LoVo (cell line): ENCODE measurements around the gene SLC16A11.
"Not testable (repeated sequence)": the region's sequence is repeated elsewhere in the genome, so short reads cannot be mapped to it uniquely, and the experiment has no call there.

Experiments used
- DNase-seq: peaks from one replicate; pipeline ENCODE4 v3.0.0-alpha.2; 2016; ENCODE audit warnings: low spot score

Gene SLC16A11, protein sequence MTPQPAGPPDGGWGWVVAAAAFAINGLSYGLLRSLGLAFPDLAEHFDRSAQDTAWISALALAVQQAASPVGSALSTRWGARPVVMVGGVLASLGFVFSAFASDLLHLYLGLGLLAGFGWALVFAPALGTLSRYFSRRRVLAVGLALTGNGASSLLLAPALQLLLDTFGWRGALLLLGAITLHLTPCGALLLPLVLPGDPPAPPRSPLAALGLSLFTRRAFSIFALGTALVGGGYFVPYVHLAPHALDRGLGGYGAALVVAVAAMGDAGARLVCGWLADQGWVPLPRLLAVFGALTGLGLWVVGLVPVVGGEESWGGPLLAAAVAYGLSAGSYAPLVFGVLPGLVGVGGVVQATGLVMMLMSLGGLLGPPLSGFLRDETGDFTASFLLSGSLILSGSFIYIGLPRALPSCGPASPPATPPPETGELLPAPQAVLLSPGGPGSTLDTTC

GRCh38 chr17:7043497-7044198 is at the start of gene SLC16A11:
SLC16A11 (minus strand) TSS chr17:7044092; CDS start chr17:7043513, 579 bp downstream.
- DNase-seq: no peak

DNA sequence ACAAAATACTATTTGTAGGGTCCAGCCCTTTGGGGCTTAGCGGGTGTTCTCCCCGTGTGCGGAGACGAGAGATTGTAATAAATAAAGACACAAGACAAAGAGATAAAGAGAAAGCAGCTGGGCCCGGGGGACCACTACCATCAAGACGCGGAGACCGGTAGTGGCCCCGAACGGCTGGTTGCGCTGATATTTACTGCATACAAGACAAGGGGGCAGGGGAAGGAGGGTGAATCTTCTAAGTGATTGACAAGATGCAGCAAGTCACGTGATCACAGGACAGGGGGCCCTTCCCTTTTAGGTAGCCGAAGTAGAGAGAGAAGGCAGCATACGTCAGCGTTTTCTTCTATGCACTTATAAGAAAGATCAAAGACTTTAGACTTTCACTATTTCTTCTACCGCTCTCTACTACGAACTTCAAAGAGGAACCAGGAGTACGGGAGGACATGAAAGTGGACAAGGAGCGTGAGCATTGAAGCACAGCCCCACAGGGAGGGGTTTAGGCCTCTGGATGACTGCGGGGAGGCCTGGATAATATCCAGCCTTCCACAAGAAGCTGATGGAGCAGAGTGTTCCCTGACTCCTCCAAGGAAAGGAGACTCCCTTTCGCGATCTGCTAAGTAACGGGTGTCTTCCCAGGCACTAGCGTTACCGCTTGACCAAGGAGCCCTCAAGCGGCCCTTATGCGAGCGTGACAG is 47.6 kb upstream of the SLC16A11 start:
- not testable (repeated sequence) for DNase-seq

- not testable (repeated sequence) for DNase-seq
Measured at GRCh38 chr17:7089570-7089969, 45.7 kb upstream of the SLC16A11 start.

DNA sequence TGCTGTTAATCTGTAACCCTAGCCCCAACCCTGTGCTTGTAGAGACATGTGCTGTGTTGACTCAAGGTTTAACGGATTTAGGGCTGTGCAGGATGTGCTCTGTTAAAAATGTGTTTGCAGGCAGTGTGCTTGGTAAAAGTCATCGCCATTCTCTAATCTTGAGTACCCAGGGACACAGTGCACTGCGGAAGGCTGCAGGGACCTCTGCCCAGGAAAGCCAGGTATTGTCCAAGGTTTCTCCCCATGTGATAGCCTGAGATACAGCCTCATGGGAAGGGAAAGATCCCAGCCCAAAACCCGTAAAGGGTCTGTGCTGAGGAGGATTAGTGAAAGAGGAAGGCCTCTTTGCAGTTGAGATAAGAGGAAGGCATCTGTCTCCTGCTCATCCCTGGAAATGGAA is 44.5 kb upstream of the SLC16A11 start:
- not testable (repeated sequence) for DNase-seq

GRCh38 chr17:7084088-7084487 is 40.2 kb upstream of the SLC16A11 start:
- no peak for DNase-seq

- DNase-seq: no peak
Measured at GRCh38 chr17:7083592-7083991, 39.7 kb upstream of the SLC16A11 start.

- DNase-seq: no peak
Measured at GRCh38 chr17:7081341-7082062, 37.6 kb upstream of the SLC16A11 start.

DNA sequence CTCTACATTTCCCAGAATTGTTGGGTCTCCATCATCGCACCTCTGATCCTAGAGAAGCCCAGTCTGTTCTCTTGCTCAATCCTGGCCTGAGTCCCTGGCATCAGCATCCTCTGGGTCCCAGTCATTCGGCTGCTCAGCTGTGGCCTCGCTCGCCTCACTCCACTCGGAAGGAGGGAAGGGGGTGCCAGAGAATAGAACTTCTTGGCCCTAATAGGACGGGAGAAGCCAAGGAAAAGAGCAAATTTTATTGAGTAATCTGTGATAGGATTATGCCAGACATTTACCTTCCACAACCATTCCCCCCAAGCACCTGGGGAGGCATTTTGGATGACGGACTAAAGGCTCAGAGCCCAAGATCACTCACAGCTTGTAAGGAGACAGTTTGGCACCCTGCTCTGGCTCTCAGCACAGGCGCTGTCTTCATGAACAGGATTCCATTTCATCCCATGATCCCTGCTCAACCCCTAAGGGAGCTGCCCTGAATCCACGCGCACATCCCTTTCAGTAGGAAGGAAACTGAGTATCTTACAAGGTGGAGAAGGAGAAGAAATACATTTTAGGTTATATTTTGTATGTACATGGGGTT is 36.7 kb upstream of the SLC16A11 start:
- DNase-seq: no peak

DNA sequence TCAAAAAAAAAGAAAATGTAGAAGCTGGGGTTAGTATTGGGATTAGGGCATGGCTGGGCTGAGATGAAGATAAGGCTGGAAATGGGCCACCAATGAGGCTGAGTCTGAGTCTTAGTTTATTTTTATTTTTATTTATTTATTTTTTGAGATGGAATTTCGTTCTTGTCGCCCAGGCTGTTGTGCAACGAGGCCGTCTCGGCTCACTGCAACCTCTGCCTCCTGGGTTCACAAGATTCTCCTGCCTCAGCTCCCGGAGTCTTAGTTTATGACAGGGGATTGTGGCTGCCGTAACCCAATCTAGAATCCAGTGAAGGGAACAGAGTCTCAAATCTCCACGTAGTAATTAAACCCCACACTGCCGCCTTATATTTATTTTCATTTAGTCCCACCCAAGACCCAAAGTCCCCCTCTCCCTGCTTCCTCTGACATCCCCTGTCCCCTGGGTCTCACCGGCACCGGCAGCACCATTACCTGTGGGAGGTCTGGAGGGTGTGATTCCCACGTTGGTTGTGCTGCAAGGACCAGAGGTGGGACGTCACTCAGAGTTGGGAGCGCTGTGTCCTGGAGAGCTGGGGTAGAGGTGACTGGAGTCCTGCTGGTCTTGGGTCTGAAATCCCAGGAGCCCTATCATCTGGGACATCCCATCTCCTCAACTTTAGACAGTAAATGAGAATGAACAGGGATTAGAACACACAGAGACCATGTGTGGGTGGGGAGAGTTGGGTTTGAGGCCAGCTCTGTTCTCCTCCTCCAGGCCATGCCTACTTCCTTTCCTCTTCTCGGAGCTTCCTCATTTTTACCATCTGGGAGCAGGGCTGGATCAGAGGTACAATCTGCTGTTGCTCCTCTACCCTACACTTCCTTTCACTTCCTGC is 35.9 kb upstream of the SLC16A11 start, which contains the start of gene CLEC10A:
CLEC10A (minus strand) TSS at position 671 of the 875 bp plus-strand sequence. CDS start 1,439 bp downstream, outside the sequence.
- no peak for DNase-seq

DNA sequence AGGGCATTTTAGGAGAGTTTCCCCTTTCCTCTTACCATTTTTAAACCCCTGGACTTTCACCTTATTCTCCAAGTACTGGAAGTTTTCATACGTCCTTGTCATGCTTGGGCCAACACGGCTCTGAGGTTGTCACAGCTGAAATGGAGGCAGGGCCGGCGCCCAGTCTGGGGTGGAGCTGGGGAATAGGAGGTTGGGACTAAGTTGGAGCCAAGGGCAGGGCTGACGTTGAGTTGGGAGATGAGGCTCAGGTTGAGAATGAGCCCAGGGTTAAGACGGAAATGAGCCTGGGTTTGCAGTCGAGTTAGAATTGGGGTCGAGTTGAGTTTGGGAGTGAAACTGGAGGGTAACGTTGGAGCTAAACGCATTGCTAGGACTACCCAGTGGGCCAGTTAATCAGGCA is 34.8 kb upstream of the SLC16A11 start:
- no peak for DNase-seq

DNA sequence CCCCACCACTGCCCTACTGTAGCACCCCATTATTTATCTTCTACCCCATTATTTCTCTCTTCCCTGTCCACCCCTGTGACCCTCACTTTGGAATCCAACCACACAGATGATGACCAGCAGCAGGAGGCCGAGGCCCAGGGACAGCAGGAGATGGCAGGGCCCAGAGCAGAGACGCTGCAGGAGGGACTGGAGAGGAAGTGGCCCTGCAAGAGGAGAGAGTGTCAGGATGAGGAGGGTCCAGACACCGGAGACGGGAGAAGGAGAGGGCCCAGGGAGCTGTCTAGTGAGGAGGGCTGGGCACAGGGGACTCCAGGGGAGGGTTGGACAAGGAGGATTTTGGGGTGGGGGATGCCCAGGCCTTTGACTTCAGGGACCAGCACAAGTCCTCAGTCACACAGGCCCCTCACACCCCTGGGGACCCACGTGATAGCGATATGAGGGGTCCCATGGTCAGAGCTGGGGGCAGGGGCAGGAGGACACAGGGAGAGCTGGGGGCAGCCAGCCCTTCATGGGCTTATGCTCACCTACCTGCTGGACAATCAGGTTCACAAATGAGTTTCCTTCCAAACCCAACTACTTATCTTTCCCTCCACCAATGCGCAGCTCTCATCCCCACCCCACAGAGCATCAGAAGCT is 34.1 kb upstream of the SLC16A11 start:
- DNase-seq: no peak

DNA sequence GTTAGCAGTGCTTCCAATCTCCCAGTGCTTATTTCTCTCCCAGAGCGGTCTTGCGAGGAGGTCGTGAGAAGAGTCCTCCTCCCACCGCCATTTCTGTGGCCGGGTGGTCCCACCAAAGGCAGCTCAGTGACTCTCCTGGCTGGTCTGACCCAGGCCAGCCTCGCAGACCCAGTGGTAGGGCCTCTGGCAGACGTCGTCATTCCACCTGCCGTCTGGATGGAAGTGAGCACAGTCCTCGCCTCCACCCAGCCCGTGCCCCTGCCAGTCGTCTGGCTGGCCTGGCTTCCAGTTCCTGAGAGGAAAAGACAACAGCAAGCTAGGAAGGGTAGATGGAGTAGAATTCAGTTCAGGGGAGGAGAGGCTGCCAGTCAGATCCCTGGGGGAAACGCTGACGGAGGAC is 31.0 kb upstream of the SLC16A11 start:
- no peak for DNase-seq

- no peak for DNase-seq
Measured at GRCh38 chr17:7072406-7072805, 28.5 kb upstream of the SLC16A11 start.

DNA sequence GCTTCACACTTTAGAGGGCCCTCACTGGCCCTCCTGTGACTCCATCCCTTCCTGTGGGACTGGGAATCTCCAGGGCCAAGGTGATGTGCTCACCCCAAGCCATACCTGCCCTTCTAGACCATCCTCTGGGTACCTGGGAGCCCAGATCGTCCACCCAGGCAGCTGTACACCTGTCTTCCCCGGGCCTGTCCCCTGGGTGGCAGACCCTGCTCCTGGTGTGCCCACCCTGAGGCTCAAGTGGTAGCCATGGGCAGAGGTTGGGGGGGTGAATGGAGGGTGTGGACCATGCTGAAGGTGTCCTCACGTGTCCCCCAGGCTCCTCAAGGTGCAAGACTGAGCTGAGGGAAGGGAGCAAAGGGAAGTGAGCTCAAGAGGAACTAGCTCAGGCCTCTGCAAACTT is 26.8 kb upstream of the SLC16A11 start:
- no peak for DNase-seq

- no peak for DNase-seq
Measured at GRCh38 chr17:7068268-7068667, 24.4 kb upstream of the SLC16A11 start.

DNA sequence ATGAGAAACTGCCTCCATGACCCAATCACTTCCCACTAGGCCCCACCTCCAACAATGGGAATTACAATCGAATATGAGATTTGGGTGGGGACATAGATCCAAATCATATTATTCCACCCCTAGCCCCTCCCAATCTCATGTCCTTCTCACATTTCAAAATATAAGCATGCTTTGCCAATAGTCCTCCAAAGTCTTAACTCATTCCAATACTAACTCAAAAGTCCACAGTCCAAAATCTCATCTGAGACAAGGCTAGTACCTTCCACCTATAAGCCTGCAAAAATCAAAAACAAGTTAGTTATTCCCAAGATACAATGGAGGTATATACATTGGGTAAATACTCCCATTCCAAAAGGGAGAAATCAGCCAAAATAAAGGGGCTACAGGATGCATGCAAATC is 23.3 kb upstream of the SLC16A11 start:
- no peak for DNase-seq

GRCh38 chr17:7064261-7064660 is 20.4 kb upstream of the SLC16A11 start:
- no peak for DNase-seq

DNA sequence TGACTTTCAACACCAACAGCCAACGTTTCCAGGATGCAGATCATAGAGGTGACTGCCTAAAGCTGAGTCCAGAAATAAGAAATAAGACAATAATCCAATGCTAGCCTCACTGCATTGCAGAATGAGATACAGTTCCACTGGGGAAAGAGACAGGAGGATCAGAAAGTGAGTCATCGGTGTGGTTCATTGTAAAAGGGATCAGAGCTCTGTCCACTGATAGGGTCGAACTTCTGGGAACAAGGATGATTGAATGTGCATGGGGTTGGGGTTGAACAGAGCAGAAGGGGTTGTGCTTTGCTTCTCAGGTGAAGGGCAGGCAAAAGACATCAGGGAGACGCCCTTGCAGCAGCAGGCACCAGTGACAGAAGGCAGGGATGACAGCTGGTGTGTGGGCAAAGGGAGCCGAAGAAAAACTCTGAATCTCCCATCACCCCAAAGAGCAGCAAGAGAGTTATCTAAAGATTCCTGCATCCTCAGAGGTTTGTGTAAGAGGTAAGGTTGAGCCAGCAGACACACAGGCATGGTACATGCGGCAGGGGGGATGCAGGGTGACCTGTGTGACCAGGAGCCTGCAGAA is 19.7 kb upstream of the SLC16A11 start:
- DNase-seq: no peak

GRCh38 chr17:7060165-7060891 is 16.4 kb upstream of the SLC16A11 start:
- peak; percentile 73 for DNase-seq
